Thyroid gland (tissue), 4 donors: ENCODE results near the gene ROBO2. TPM values are rescaled to one million over a fixed set of nuclear protein-coding genes. Genes with fewer than 3 reads are reported as not detected.

ENCODE experiments used
- DNase-seq, 2 donors: peaks; one replicate each; pipeline ENCODE4 v3.0.0-alpha.2; 2019
- H3K27ac ChIP-seq, 3 donors: fragments of 200-600 bp; sonication (generic); 1 replicate in 2 of 3; 2 replicates in 1 of 3; pipeline ENCODE4 v1.5.1; 2016 to 2019; ENCODE audit warnings: mild to moderate bottlenecking in 1 of 3, moderate library complexity in 1 of 3
- H3K27me3 ChIP-seq: fragments of 200-600 bp; sonication (generic); one replicate; pipeline ENCODE4 v1.5.1; 2019
- H3K36me3 ChIP-seq, 2 donors: fragments of 200-600 bp; sonication (generic); one replicate each; pipeline ENCODE4 v1.5.1; 2016 to 2019
- H3K4me1 ChIP-seq, 2 donors: fragments of 200-600 bp; sonication (generic); one replicate each; pipeline ENCODE4 v1.5.1; 2017 to 2019
- H3K4me3 ChIP-seq, 3 donors: fragments of 200-600 bp; sonication (generic); replicated peaks in 1 of 3; 1 replicate in 2 of 3; 2 replicates in 1 of 3; pipeline ENCODE4 v1.5.1; 2016; ENCODE audit warnings: mild to moderate bottlenecking in 1 of 3
- H3K9me3 ChIP-seq: fragments of 200-600 bp; sonication (generic); one replicate; pipeline ENCODE4 v1.5.1; 2017
- CTCF ChIP-seq, 6 experiments: fragments of 200-600 bp in 3 of 6; fragments of 450-650 bp in 3 of 6; sonication (generic) in 3 of 6; IDR thresholded peaks; one replicate each; pipeline ENCODE4 v1.5.1; 2016 to 2019; ENCODE audit warnings: antibody characterized with exemption in 6 of 6, mild to moderate bottlenecking in 2 of 6, inconsistent platforms in 1 of 6, moderate library complexity in 1 of 6
- POLR2A ChIP-seq, 2 donors: fragments of 450-650 bp; IDR thresholded peaks; one replicate each; pipeline ENCODE4 v1.6.1; 2017; ENCODE audit warnings: antibody characterized with exemption in 2 of 2, mild to moderate bottlenecking in 2 of 2, moderate library complexity in 1 of 2
- WGBS, 2 donors: methylation state at CpG; one replicate each; pipeline ENCODE4 v1.1.5; 2017; 5-methylcytosine and 5-hydroxymethylcytosine counted together
- intact Hi-C: fragments of 100-400 bp; cut with DNase I; formaldehyde crosslinking; loops from one replicate; pipeline ENCODE4 v1.15.1; 2023
- total RNA-seq, 4 donors: library from RNA; depleted of rRNA; stranded (reverse); fragments of >200 nt; gene quantifications; one replicate each; pipeline ENCODE4 v1.2.3, GENCODE V29; 2016

Gene ROBO2
- total RNA-seq, 4 donors from 2014 or later, result 0.56 to 1.5 TPM; not detected in 2

GRCh38 chr3:77648664-77649063, 608.8 kb downstream of the ROBO2 start:
- H3K27me3 ChIP-seq, result no peaks in the 10 kb centered on the region
- 52 to 67% methylated on average over 4 of the region's 4 CpGs for WGBS, 2 donors
- TF ChIP-seq CTCF (IDR thresholded peaks at IDR 0.05), result no peak
- TF ChIP-seq POLR2A (IDR thresholded peaks at IDR 0.05), result no peak
- no peaks in the 10 kb centered on the region for H3K9me3 ChIP-seq
- DNase-seq, result no peak
- intact Hi-C loops, result no loop called here
- no peaks in the 10 kb centered on the region for H3K4me1 ChIP-seq
- no peaks in the 10 kb centered on the region for H3K36me3 ChIP-seq
- H3K27ac ChIP-seq, result no peak overlapping the region
- H3K4me3 ChIP-seq, result no peak overlapping the region

- Histone ChIP-seq H3K27me3 (no peaks in the 10 kb centered on the region), H3K4me3 (no peak overlapping the region), H3K27ac (no peak overlapping the region), H3K36me3 (no peaks in the 10 kb centered on the region), H3K4me1 (no peaks in the 10 kb centered on the region), H3K9me3 (no peaks in the 10 kb centered on the region)
- no peak for DNase-seq
- intact Hi-C loops, result no loop called here
- TF ChIP-seq POLR2A (IDR thresholded peaks at IDR 0.05) (no peak), CTCF (IDR thresholded peaks at IDR 0.05) (no peak)
These were observed 612.7 kb downstream of the ROBO2 start for GRCh38 chr3:77652624-77653023.

GRCh38 chr3:77655396-77655795, 615.5 kb downstream of the ROBO2 start:
- Histone ChIP-seq H3K4me1 (no peaks in the 10 kb centered on the region), H3K27ac (no peak overlapping the region), H3K27me3 (no peaks in the 10 kb centered on the region), H3K36me3 (no peaks in the 10 kb centered on the region), H3K9me3 (no peaks in the 10 kb centered on the region), H3K4me3 (no peak overlapping the region)
- DNase-seq, result no peak
- intact Hi-C loops, result no loop called here
- TF ChIP-seq POLR2A (IDR thresholded peaks at IDR 0.05) (no peak), CTCF (IDR thresholded peaks at IDR 0.05) (no peak)
- 72 to 88% methylated on average over 1 of the region's 1 CpG for WGBS, 2 donors

- 87 to 93% methylated on average over 3 of the region's 3 CpGs for WGBS, 2 donors
- no peaks in the 10 kb centered on the region for H3K36me3 ChIP-seq
- H3K9me3 ChIP-seq, result no peaks in the 10 kb centered on the region
- TF ChIP-seq POLR2A (IDR thresholded peaks at IDR 0.05), result no peak
- TF ChIP-seq CTCF (IDR thresholded peaks at IDR 0.05), result no peak
- no peaks in the 10 kb centered on the region for H3K27me3 ChIP-seq
- H3K4me3 ChIP-seq, result no peak overlapping the region
- DNase-seq, result no peak
- no peaks in the 10 kb centered on the region for H3K4me1 ChIP-seq
- H3K27ac ChIP-seq, result no peak overlapping the region
- intact Hi-C loops, result no loop called here
These were observed 620.8 kb downstream of the ROBO2 start for GRCh38 chr3:77660718-77661117.

GRCh38 chr3:77667901-77668300, 628.0 kb downstream of the ROBO2 start:
- intact Hi-C loops, result no loop called here
- TF ChIP-seq POLR2A (IDR thresholded peaks at IDR 0.05) (no peak), CTCF (IDR thresholded peaks at IDR 0.05) (no peak)
- no peak overlapping the region for H3K4me3 ChIP-seq
- H3K9me3 ChIP-seq, result no peaks in the 10 kb centered on the region
- H3K4me1 ChIP-seq, result no peaks in the 10 kb centered on the region
- DNase-seq, result no peak
- no peaks in the 10 kb centered on the region for H3K36me3 ChIP-seq
- H3K27me3 ChIP-seq, result no peaks in the 10 kb centered on the region
- 31 to 83% methylated on average over 1 of the region's 1 CpG for WGBS, 2 donors
- H3K27ac ChIP-seq, result no peak overlapping the region
